Tibial nerve (tissue), 4 donors: ENCODE data around the gene SLC12A9. TPM values are rescaled to one million over a fixed set of nuclear protein-coding genes. Genes with fewer than 3 reads are reported as not detected.

ENCODE experiments used
- DNase-seq, 2 donors: peaks; one replicate each; pipeline ENCODE4 v3.0.0-alpha.2; 2019; ENCODE audit warnings: low spot score in 2 of 2
- H3K27ac ChIP-seq, 4 donors: fragments of 200-600 bp; sonication (generic) in 3 of 4; one replicate each; pipeline ENCODE4 v1.5.1; 2017 to 2019; ENCODE audit warnings: mild to moderate bottlenecking in 1 of 4
- H3K27me3 ChIP-seq, 2 donors: fragments of 200-600 bp; sonication (generic) in 1 of 2; one replicate each; pipeline versions ENCODE4 v1.5.1 to v1.6.0; 2017 to 2019
- H3K36me3 ChIP-seq, 3 donors: fragments of 200-600 bp; sonication (generic); one replicate each; pipeline ENCODE4 v1.5.1; 2018 to 2019
- H3K4me1 ChIP-seq, 4 donors: fragments of 200-600 bp; sonication (generic) in 3 of 4; one replicate each; pipeline ENCODE4 v1.5.1; 2017 to 2019
- H3K4me3 ChIP-seq, 4 donors: fragments of 200-600 bp; sonication (generic) in 3 of 4; one replicate each; pipeline ENCODE4 v1.5.1; 2017 to 2019; ENCODE audit warnings: mild to moderate bottlenecking in 1 of 4, moderate library complexity in 1 of 4
- H3K9me3 ChIP-seq, 4 donors: fragments of 200-600 bp; sonication (generic) in 3 of 4; one replicate each; pipeline ENCODE4 v1.5.1; 2017 to 2019
- EP300 ChIP-seq, 2 donors: sonication (generic); formaldehyde crosslinking; IDR thresholded peaks; one replicate each; pipeline ENCODE4 v1.6.1; 2017; ENCODE audit warnings: antibody characterized with exemption in 2 of 2, mild to moderate bottlenecking in 1 of 2
- POLR2A ChIP-seq, 2 donors: fragments of 450-650 bp; IDR thresholded peaks; one replicate each; pipeline ENCODE4 v1.6.1; 2017; ENCODE audit warnings: antibody characterized with exemption in 2 of 2, mild to moderate bottlenecking in 2 of 2, moderate library complexity in 2 of 2
- WGBS, 2 donors: methylation state at CpG; one replicate each; pipeline ENCODE4 v1.1.5; 2018; 5-methylcytosine and 5-hydroxymethylcytosine counted together
- total RNA-seq, 4 donors: library from RNA; depleted of rRNA; stranded (reverse); fragments of >200 nt; gene quantifications; one replicate each; pipeline ENCODE4 v1.1.0, GENCODE V29; 2016
- TF ChIP-seq, protein P1 (sequence below), 5 experiments: fragments of 200-600 bp in 3 of 5; fragments of 450-650 bp in 2 of 5; sonication (generic) in 3 of 5; IDR thresholded peaks; one replicate each; pipeline ENCODE4 v1.5.1; 2016 to 2019; ENCODE audit warnings: antibody characterized with exemption in 5 of 5, mild to moderate bottlenecking in 3 of 5, moderate library complexity in 2 of 5

The SLC12A9 gene
- total RNA-seq, 4 donors from 2014 or later = 11.8 to 36.8 (median 32.1) TPM

- peak overlapping the region; percentile 84 to 98 (median 95) for H3K27ac ChIP-seq
- WGBS, 2 donors = 47 to 48% methylated on average over 8 of the region's 8 CpGs
- DNase-seq = no peak
- H3K4me1 ChIP-seq = peaks cover 0 to 54% (median 26%) of the 10 kb centered on the region in 4 donors
- H3K4me3 ChIP-seq = peak overlapping the region; percentile 49 to 97 (median 88)
- no peaks in the 10 kb centered on the region for H3K27me3 ChIP-seq
- TF ChIP-seq EP300 (IDR thresholded peaks at IDR 0.05) = no peak
- TF ChIP-seq POLR2A (IDR thresholded peaks at IDR 0.05) = no peak
- TF ChIP-seq, protein P1, sequence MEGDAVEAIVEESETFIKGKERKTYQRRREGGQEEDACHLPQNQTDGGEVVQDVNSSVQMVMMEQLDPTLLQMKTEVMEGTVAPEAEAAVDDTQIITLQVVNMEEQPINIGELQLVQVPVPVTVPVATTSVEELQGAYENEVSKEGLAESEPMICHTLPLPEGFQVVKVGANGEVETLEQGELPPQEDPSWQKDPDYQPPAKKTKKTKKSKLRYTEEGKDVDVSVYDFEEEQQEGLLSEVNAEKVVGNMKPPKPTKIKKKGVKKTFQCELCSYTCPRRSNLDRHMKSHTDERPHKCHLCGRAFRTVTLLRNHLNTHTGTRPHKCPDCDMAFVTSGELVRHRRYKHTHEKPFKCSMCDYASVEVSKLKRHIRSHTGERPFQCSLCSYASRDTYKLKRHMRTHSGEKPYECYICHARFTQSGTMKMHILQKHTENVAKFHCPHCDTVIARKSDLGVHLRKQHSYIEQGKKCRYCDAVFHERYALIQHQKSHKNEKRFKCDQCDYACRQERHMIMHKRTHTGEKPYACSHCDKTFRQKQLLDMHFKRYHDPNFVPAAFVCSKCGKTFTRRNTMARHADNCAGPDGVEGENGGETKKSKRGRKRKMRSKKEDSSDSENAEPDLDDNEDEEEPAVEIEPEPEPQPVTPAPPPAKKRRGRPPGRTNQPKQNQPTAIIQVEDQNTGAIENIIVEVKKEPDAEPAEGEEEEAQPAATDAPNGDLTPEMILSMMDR (IDR thresholded peaks at IDR 0.05) = no peak
- H3K9me3 ChIP-seq = no peaks in the 10 kb centered on the region
- H3K36me3 ChIP-seq = peaks cover 0 to 59% (median 0%) of the 10 kb centered on the region in 3 donors
Observed at GRCh38 chr7:100874300-100874576, 21.7 kb downstream of the SLC12A9 start.

GRCh38 chr7:100874577-100875355, 22.3 kb downstream of the SLC12A9 start, which contains the start of gene SRRT:
Gene SRRT, plus strand, starts transcription at chr7:100875103. Its CDS starts 488 bp downstream, at chr7:100875591.
- 2 to 4% methylated on average over 37 to 74 of the region's 79 CpGs for WGBS, 2 donors

DNA sequence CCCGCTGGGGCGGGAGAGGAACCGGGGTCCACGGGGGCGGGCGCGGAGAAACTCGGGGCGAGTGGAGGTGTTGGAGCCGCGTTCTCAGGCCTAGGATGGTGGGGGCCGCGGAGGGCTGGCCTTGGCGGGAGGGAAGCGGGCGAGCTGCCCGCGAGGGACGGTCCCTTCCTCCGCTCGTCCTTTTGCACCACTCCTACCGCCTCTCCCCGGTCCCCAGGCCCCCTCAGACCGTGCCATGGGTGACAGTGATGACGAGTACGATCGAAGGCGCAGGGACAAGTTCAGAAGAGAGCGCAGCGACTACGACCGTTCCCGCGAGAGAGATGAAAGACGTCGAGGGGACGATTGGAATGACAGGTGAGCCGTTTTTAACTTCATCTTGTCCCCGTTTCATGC, 22.8 kb downstream of the SLC12A9 start:
- WGBS, 2 donors = 0 to 1% methylated on average over 25 to 33 of the region's 39 CpGs

More at GRCh38 chr7:100874577-100875355, 22.3 kb downstream of the SLC12A9 start, which contains the start of gene SRRT:
- H3K4me3 ChIP-seq = peak within 1 kb of the TSS; percentile 85 to 97 (median 94)
- no peaks in the 10 kb centered on the region for H3K27me3 ChIP-seq
- TF ChIP-seq POLR2A (IDR thresholded peaks at IDR 0.05) (peak; percentile 94 to 98), EP300 (IDR thresholded peaks at IDR 0.05) (peak; percentile 93 to 100)
- TF ChIP-seq, protein P1 (IDR thresholded peaks at IDR 0.05) = peak; percentile 39 to 97 (median 54)
- peaks cover 0 to 53% (median 26%) of the 10 kb centered on the region in 4 donors for H3K4me1 ChIP-seq
- H3K27ac ChIP-seq = peak within 1 kb of the TSS; percentile 84 to 98 (median 95)
- H3K36me3 ChIP-seq = peaks cover 0 to 61% (median 0%) of the 10 kb centered on the region in 3 donors
- DNase-seq = peak; percentile 98 to 99
- H3K9me3 ChIP-seq = no peaks in the 10 kb centered on the region

DNA sequence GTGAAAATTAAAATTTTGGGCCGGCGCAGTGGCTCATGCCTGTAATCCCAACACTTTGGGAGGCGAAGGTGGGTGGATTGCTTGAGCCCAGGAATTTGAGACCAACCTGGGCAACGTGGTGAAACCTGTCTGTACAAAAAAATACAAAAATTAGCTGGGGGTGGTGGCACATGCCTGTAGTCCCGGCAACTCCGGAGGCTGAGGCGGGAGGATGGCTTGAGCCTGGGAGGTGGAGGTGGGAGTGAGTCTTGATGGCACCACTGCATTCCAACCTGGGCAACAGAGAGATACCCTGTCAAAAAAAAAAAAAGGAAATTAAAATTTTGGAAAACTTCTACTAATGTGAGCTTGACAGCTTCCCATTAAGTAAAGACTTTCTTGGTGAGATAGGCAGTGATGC, 25.5 kb downstream of the SLC12A9 start:
- peaks cover 6 to 59% (median 19%) of the 10 kb centered on the region in 3 donors for H3K36me3 ChIP-seq

More for the DNA sequence above, 22.8 kb downstream of the SLC12A9 start:
- DNase-seq = no peak
- Histone ChIP-seq H3K9me3 (no peaks in the 10 kb centered on the region), H3K4me1 (peaks cover 0 to 58% (median 26%) of the 10 kb centered on the region in 4 donors), H3K4me3 (peak overlapping the region; percentile 85 to 97 (median 94)), H3K27me3 (no peaks in the 10 kb centered on the region), H3K36me3 (peaks cover 0 to 62% (median 0%) of the 10 kb centered on the region in 3 donors), H3K27ac (peak overlapping the region; percentile 84 to 98 (median 95))
- TF ChIP-seq, protein P1 (IDR thresholded peaks at IDR 0.05) = no peak

More for the DNA sequence above, 25.5 kb downstream of the SLC12A9 start:
- no peak for DNase-seq
- peaks cover 0 to 68% (median 26%) of the 10 kb centered on the region in 4 donors for H3K4me1 ChIP-seq
- no peaks in the 10 kb centered on the region for H3K9me3 ChIP-seq
- H3K4me3 ChIP-seq = no peak overlapping the region
- WGBS, 2 donors = 71 to 74% methylated on average over 7 of the region's 7 CpGs
- no peaks in the 10 kb centered on the region for H3K27me3 ChIP-seq
- H3K27ac ChIP-seq = no peak overlapping the region
- TF ChIP-seq POLR2A (IDR thresholded peaks at IDR 0.05) (no peak), EP300 (IDR thresholded peaks at IDR 0.05) (no peak)
- TF ChIP-seq, protein P1 (IDR thresholded peaks at IDR 0.05) = no peak
